Activated CD4-positive, alpha-beta T cell treated with anti-CD3 and anti-CD28 coated beads, Interleukin-2, amount 50 U/mL, for 48 hours (primary cell): ENCODE results near the gene MAGI2.

Experiments
- DNase-seq, 2 experiments: peaks; one replicate each; pipeline ENCODE4 v3.0.0-alpha.2; 2020

The MAGI2 gene

GRCh38 chr7:78041423-78041822 lies 1412.0 kb downstream of the MAGI2 start:
- no peak for DNase-seq

DNA sequence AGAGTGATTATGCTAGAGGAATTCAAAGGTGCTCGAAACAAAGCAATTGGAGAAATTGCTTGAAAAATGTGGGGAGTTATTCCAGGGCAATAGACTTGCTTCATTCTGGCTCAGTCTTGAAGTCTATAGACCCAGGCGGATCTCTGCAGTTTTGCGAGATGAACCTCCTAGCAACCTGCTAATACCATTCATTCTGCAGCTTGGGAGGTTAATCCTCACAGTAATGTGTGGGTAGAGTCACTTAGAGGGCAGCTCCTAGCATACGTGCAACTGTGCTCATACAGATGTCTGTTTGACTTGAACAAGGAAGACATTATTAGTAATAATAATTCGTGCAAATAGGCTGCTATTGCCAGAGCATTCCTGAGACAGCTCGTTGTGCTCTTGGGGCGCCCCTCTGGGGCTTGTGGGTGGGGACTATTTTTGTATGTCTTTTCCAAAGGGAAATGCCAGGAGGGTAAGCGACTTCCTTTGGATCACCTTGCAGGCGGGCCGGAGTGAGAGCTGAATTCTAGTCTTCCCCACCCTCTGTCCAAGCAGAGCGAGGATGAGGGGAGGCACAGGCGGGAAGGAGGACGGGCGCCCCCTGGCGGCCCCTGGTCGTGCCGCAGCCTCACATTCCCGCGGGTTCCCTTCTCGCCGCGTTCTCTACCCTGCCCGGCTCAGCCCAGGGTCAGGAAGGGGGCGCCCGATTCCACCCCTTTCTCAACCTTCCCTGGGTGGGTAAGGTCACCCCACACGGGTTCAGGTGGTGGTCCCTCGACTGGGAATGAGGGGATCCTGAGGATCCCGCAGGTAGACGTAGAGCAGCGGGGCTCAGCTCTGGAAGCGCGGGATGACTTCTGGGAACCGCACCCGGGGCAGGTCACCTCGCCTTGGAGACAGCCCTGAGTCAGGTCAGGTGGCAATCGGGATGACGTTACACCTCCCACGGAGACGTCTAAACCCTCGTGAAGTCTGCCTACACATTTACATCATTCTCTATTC lies 1413.4 kb downstream of the MAGI2 start:
- DNase-seq = peak; percentile 68 to 70

DNA sequence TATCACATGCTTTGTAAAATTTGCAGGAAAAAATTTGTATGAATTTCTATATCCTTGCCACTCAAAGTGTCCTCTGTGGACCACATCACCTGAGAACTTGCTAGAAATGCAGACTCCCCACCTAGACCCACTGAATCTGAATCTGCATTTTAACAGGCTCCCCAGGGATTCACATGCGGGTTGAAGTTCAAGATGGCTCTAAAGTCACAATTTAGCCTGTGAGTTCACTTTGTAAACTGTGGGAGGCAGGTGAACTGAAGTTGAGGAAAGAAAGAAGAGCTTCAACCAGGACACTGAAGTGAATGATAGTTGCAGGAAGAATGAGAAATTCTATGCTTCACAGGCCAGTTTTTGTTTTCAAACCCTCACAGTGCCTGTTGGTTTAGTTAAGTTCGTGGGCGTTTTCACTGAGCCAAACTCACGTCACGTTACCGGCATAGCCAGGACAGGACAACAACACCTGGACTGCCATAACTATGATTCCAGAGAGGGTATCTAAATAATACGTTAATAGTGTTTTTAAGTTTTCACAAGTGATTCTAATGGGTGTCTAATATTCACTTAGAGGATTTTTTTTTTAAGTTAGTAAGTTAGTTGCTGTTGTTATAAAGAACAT lies 1414.9 kb downstream of the MAGI2 start:
- DNase-seq = no peak

DNA sequence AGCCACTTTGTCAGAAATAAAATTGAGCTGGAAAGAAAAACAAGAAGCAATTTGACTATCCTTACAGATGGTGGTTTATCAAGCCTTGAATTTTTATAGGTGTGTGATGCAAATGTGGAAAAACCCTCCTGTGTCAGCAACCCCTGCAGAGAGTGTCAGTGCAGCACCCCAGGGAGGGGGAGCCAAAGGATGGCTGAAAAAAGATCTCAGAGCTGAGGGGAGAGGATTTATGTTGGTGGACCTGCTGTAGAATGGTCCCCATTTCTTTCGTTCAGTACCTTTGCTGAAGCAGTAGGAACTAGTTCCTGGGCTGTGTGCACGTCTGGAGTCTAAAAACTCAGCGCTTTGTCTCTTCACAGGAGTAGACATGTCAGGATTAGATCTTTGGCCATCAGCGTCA lies 1415.9 kb downstream of the MAGI2 start:
- no peak for DNase-seq

DNA sequence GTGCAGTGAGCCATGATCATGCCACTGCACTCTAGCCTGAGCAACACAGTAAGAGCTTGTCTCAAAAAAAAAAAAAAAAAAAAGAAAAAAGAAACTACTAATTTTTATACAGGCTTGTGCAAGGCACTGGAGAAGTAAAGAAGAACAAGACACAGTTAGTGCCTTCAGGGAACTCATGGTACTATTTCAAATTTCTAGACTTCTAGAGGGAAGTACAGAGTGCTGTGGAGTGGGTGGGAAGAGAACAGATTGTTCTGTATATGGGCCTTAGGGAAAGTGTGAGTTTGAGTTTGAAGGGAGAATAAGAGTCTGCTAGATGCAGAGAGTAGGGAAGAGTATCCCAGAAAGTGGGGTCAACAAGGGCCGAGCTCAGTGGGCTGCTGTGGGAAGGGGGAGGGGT lies 1420.1 kb downstream of the MAGI2 start:
- no peak for DNase-seq

- no peak for DNase-seq
These were observed 1427.0 kb downstream of the MAGI2 start for GRCh38 chr7:78026492-78026891.

DNA sequence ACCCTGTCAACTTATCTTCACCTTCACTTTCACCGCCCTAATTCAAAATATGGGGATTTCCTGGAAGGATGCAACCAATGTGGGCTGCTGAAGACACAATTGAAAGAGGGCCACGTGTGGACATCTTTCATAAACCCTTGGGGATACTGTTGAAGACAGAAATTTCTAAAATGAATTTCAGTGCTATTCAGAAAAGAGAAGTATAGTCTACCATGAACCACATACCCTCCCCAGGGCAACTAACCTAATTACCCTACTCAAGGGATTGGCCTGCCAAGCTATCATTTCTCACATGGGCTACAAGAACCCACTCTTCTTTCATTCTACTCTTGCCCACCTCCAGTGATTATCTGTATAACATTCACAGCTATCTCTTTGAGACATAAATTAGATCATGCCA lies 1428.9 kb downstream of the MAGI2 start:
- DNase-seq = no peak

DNA sequence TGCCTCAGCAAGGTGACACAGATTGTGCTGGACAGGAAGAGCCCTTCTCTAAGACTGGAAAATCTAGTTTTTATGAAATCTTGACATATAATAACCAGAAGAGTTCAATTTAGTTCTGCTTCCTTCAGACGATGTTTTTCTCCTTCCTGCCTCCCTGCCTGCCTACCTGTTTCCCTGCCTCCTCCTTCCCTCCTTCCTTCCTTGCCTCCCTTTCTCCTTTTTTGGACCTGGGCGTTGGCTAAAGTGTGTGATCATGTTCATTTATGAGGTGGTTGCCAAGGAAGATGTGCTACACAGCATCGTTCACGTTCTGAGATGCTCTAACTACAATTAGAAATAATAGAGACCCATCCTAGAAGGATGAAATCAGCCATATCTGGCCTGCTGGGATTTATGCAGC lies 1430.3 kb downstream of the MAGI2 start:
- no peak for DNase-seq

- no peak for DNase-seq
These were observed 1431.3 kb downstream of the MAGI2 start for GRCh38 chr7:78022165-78022564.

- DNase-seq = no peak
These were observed 1432.6 kb downstream of the MAGI2 start for GRCh38 chr7:78020874-78021249.

DNA sequence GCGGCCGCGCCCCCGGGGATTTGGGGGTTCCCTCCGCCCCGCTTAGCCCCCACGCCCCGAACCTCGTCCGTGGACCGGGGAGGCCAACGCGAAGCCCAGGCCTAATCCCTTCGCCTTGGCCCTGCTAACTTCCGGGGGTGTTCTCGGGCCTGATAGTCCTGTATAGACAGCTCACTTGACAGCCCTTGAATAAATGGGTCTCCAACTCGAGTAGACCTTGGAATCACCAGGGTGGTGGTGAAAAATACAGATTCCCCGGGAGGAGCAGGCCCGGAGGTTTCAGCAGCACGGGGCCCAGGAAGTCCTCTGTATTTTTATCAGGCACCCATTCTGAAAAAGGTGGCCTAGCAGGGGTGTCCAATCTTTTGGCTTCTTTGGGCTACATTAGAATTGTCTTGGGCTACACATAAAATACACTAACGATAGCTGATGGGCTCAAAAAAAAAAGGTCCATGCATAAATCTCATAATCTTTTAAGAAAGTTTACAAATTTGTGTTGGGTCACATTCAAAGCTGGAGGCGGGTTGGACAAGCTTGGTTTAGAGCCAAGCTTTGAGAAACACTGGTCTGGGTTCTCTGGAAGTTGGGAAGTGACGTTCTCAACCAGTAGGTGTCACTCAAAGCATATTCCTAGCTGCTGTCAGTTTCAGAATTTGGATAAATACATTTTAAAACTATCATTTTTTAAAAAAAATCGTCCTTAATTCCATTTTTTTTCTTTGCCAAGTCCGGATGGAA lies 1433.2 kb downstream of the MAGI2 start:
- DNase-seq = peak; percentile 20 to 40

GRCh38 chr7:78019447-78020135 lies 1433.9 kb downstream of the MAGI2 start:
- DNase-seq = peak; percentile 76 to 82

DNA sequence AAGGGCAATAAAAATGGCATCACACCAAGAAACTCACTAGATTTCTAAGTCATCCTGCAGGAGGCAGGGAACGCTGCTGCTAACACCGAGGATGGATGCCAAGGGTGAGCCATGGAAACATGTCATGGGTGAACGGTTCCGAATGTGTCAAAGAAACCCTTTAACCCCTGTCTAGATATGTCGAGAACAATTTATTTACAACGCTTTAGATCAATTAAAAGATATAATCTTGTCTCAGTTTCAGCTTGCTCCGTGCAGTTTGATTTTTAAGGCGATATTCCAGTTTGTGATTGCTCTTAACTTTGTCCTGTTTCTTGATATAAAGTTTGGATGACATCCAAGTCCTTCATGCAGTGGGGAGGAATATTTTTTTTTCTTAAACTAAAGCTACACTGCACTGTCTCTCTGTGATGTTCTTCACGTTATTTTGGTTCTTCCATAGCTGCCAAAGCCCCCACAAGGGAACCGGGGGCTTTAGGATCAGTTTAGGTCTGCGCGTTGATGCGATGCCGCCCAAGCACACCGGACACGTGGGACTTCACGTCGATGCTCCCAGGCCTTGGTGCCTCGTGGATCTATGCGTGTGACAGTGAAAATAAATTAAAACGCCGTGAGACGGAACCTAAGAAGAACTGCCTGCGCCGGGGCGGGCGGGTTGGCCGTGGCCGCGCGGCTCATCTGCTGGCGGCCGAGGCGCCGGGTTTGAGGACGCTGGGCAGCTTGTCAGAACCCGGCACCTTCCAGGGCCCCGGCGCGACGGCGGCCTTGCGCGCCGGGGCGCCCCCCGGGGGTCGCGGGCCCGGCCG lies 1434.6 kb downstream of the MAGI2 start:
- DNase-seq = peak; percentile 6 to 9

- no peak for DNase-seq
These were observed 1435.8 kb downstream of the MAGI2 start for GRCh38 chr7:78017591-78018100.

DNA sequence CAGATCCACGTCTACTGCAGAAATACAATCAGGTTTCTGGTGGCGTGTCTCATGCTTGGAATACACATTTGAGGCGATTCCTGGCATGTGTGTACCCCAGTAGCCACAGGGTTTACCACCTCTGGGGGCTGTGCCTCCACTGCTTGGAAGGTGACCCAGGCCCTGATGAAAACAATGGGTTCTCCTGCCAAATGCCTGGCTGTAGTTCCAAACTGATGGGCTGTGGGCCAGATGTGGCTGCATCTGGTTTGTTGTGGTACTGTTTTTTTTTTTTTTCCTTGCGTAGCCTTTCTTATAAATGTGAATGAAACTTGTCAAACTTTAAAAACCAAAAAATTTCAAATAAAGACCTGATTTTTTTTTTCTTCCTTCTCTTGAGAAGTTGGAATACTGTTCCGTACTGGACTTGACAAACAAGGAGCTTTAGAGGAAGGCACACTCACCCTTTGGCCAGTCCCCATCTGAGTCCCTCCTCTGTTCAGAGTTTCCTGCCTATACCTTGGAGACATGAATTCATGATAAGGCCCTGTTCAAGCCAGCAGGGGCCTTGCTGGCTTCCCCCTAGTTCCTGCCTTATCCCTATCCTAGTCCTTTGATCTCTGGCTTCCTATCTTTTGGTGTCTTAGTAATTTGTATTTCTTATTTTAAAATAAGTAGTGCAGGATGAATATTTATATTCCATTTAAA lies 1437.8 kb downstream of the MAGI2 start:
- no peak for DNase-seq

DNA sequence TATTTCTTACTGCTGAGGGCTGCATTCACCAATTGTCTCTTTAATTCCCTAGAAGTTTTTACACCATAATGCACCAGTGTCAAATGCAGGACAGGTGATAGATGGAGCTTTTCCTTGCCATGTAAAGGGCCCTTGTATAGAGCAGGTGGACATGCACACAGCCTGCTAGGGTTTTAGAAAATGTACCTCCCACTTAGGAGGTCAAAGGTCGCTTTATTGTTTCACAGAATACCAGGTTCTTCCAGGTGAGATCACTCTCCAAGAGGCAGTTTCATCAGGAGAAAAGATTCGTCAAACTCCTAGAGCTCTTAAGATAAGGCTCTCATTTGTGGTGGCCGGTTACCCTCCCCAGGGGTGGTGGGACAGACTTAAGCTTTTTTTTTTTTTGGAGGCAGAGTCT lies 1439.1 kb downstream of the MAGI2 start:
- DNase-seq = no peak

DNA sequence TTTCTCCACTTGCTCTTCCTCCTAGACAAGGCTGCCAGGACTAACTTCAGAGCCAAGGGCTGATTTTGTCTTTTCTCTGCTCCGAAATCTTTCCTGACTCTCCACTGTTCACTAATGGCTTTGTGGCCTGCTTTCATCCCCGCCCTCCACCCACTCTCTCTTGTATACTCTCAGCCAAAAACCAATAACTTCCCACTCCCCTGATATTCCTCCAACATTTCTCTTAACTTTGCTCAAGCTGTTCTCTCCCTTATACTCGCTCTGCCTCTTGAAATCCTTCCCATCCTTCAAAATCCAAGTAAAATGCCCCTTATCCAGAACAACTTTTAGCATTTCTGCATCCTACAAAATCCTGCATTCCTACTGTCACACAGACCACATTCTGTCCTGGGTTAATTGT lies 1440.1 kb downstream of the MAGI2 start:
- DNase-seq = no peak

DNA sequence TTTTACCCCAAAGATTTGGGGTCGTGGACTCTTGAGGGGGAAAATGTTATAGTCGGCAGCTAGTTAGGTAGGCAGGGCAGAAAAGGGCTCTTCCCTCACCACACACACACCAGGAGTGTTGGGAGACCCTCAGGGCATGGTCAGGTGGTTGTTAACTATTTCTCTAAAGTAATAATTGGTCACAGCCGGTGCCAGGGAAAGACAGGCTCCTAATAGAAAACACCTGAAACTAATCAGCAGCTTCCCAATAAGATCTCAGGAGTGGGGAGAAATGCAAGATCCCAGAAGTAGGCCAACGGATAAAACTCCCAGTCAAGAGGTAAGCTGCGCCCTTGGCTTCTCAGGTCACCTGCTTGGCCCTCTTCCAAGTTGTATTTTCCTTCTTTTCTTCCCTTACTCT lies 1441.8 kb downstream of the MAGI2 start:
- DNase-seq = no peak

GRCh38 chr7:78007231-78007630 lies 1446.2 kb downstream of the MAGI2 start:
- DNase-seq = no peak

DNA sequence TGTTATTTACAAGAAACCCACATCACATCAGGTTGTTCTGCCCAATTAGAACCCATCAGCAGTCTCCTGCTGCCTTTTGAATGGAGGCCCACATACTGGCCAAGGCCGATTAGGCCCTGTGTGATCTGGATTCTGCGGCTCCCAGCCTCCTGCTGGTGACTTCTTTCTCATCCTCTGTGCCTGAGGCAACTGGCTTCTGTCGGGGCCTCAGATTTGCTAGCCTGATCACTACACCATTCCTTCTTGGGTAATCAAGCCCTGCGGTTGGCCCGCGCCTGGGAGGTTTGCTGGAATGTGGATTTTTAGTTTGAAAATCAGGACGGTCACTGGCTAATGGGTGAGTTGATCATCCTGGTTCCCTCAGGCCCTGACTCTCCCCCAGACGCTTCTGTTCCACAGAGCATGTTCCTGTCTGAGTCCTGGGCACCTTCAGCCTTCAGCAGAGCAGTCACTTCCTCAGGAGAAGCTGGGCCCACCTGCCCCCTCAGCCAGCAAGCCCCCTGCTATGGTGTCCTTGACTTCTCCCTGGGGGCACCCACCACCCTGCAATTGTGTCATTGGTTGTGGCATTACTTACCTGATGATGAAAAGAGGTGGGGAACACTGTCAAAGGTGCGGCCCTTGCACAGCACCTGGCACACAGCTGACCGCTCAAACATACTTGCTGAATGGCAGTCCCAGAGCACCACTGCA lies 1447.3 kb downstream of the MAGI2 start:
- no peak for DNase-seq

DNA sequence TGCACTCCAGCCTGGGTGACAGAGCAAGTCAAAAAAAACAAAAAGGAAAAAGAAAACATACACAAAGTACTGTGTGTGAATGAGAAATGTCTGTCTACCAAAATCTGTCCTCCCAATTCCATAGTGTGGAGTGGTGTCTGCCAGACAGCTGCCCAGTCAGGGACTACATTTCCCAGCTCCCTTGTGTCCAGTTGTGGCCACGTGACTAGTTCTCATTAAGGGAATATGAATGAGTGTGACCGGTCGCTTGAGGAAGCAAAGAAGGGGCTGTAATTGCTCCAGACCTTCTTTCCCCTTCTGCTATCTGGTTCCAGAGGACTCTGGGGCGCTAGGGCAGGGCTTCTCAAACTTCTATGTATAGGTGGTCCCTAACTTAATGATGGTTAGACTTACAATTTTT lies 1450.8 kb downstream of the MAGI2 start:
- no peak for DNase-seq
